OCI-LY7 (cell line): ENCODE measurements around the gene NFIA.

Experiments used
- CTCF ChIP-seq: fragments of 200-600 bp; sonication (generic); conservative IDR thresholded peaks from 2 replicates; pipeline ENCODE4 v1.5.1; 2014; ENCODE audit warnings: mild to moderate bottlenecking, antibody characterized with exemption, low read length, moderate library complexity, mixed read lengths
- EZH2phosphoT487 ChIP-seq: fragments of 200-600 bp; sonication (generic); IDR thresholded peaks from 2 replicates; pipeline ENCODE4 v1.6.1; 2018; ENCODE audit warnings: low read depth, borderline replicate concordance, mild to moderate bottlenecking, mixed run types, antibody characterized with exemption, low read length, moderate library complexity, mixed read lengths

GRCh38 chr1:61496501-61496900, 414.1 kb downstream of the NFIA start:
- no peak for TF ChIP-seq CTCF
- TF ChIP-seq EZH2phosphoT487, result no peak
